NCI-H345 treated with DMSO at 0.1 percent for 48 hours (cell line): Measurements from ENCODE around the gene METTL13.
"Not testable (repeated sequence)": the region's sequence is repeated elsewhere in the genome, so short reads cannot be mapped to it uniquely, and the experiment has no call there.

Experiments used
- DNase-seq: peaks from one replicate; lab custom pipeline; 2025; ENCODE audit not compliant: unreplicated experiment; lab: John Stamatoyannopoulos, UW

The METTL13 gene

DNA sequence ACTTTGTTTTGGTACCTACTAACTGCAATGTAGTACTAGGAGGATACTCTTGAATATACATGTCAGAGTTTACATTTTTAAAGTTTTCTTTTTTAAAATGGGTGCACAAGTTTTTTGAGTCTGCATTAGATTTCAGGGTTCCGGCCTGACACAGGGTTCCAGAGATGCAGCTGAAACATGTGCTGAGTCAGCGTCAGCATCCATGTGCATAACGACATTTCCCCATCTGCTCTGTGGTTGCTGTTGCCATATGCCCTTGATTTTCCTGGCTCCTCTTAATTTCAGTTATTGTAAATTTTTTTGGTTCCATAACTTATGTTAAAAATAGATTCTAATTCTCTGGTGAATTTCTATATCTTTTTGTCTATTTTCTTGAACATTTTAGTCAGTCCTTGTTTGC, 12.3 kb upstream of the METTL13 start:
- DNase-seq: no peak

DNA sequence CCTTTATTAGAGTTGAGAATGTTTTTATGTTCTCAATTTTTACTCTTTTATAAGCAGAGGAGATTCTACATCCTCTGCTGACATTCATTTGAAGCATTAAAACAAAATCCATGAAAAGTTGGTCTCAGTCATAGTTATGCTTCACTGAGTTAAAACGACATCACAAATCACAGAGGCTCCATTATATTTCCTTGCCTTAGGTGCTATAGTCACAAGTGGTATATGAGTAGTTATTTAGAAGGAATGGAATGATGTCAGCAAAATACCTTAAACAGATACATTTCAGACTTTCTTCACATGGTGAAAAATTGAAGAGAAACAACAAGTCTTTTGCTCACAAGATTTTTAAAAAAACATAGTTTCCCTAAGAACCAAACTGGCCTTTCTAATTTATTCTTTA, 11.7 kb upstream of the METTL13 start:
- DNase-seq: no peak

DNA sequence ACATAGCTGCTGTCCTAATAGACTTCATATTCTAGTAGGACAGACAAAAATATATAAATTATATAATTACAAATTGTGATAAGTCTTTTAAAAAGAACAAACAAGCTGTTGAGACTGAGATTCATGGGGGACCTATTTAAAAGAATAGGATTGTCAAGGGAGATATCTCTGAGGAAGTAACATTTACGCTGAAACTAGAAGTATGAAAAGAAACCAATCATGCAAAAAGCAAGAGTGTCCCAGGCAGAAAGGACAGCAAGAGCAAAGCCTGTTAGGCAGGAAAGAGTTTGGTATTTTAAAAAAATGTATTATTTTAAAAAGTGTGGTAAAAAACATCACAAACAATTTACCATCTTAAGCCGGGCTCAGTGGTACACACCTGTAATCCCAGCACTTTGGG, 9.1 kb upstream of the METTL13 start:
- no peak for DNase-seq

DNA sequence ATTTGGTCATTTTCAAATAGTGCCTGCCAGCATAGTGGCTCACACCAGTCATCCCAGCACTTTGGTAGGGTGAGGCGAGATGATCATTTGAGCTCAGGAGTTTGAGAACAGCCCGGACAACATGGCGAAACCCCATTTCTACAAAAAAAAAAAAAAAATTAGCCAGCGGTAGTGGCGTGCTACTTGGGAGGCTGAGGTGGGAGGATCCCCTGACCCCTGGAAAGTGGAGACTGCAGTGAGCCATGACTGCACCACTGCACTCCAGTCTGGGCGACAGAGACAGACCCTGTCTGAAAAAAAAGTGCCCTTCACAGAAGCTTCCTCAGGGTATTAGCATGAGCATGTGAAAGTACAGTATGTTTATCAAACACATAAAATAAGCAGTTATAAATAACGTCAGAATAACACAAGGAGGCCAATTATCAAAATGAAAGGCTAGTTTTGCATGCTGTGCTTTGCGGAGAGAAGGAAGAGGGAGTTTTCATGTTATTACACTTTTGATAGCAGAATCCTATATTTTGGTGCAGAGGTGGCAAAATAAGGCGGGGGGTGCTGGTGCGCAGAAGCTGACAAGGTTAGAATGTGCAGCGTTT, 781 bp upstream of the METTL13 start:
- DNase-seq: no peak

DNA sequence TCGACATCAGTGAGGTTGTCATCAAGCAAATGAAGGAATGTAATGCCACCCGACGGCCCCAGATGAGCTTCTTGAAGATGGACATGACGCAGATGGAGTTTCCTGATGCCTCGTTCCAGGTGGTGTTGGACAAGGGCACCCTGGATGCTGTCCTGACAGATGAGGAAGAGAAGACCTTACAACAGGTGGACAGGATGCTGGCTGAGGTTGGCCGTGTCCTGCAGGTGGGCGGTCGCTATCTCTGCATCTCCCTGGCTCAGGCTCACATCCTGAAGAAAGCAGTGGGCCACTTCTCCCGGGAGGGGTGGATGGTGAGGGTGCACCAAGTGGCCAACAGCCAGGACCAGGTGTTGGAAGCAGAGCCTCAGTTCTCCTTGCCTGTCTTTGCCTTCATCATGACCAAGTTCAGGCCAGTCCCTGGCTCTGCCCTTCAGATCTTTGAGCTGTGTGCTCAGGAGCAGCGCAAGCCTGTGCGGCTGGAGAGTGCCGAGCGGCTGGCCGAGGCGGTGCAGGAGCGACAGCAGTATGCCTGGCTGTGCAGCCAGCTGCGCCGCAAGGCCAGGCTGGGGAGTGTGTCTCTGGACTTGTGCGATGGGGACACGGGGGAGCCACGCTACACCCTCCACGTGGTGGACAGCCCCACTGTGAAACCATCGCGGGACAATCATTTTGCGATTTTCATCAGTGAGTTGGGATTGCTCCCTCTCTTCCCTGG, 2.5 kb downstream of the METTL13 start:
- DNase-seq: no peak

DNA sequence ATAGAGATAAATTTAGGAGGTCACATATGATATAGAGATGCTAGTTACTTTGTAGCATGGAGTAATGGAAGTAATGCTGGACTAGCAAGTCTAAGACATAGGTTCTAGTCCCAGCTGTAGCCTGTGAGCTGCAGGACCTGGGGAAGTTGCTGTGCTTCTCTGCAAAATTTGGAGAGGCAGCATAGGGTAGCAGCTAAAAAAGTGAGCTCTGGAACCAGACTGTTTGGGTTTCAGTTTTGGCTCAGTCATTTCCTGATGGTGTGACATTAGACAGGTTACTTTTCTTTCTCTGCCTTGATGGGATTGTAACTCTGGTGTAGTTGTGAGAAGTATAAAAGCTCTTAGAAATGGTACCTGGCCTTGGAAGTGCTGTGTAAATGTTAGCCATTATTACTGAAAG, 3.3 kb downstream of the METTL13 start:
- DNase-seq: no peak

DNA sequence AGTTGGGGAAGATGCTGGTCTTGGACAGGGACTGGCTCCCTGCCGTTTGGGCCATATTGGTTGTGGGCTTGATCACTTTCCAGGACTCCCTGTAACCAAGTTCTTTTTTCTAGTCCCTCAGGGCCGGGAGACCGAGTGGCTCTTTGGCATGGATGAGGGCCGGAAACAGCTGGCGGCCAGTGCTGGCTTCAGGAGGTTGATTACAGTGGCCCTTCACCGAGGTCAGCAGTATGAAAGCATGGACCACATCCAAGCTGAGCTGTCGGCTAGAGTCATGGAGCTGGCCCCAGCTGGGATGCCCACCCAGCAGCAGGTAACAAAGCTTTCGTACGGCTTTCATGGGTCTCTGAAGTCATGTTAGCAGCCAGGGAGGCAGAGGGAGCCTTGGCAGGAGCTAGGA, 4.3 kb downstream of the METTL13 start:
- DNase-seq: no peak

DNA sequence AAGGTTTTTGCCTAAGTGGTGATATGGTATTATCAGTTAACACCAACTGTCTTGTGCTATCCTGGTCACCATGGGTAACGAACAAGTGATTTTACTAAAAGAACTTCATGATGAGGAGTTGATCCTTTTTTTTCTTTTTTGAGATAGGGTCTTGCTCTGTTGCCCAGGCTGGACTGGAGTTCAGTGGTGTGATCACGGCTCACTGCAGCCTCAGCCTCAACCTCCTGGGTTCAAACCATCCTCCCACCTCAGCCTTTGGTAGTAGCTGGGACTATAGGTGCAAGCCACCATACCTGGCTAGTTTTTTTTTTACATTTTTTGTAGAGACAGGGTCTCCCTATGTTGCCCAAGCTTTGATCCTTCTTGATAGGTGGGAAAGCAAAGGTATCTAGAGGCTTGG, 5.1 kb downstream of the METTL13 start:
- DNase-seq: no peak

DNA sequence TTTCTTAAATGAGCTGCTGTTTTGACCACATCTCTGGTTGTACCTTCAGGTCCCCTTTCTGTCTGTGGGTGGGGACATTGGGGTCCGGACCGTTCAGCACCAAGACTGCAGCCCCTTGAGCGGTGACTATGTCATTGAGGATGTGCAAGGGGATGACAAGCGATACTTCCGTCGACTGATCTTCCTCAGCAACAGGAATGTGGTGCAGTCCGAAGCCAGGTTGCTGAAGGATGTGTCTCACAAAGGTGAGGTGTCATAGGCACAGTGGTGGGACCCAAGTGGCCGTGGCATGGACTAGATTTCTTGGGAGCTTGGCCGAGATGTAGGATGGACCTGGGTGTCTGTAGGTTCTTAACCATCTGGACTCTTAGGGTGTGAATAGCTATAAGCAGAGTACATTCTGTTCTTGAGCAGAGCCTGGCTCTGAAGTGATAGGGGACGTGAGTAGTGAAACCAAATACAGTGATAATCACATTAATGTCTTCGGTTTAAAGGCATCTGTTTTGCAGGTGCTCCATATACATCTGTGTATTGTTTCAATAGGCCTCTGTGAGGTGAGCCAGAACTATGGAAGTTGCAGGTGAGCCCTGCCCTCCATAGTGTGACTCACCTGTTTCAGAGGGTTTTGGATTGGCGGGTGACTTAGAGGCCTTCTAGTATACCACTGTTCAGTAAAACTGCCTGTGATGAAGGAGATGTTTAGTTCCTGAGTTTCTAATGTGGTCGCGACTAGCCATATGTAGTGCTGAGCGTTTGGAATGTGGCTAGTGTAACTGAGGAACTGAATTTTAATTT, 6.4 kb downstream of the METTL13 start:
- no peak for DNase-seq

DNA sequence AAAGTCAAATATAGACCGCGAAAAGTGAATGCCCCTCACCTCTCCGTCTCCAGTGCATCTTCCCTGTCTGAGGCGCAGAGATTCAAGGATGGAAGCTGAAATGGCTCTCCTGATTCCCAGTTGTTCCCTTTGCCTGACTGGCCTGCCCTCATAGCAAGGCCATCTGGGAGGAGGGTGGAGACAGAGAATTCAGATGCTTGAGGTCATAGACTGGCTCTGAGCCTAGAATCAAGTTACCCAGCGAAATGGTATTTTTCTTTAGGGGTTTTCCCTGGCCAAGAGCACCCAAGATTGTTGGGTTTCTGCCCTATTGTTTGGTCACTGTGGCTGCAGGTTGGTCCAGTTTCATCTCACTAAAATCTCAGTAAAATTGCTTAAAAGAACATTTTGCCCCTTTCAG, 7.2 kb downstream of the METTL13 start:
- no peak for DNase-seq

DNA sequence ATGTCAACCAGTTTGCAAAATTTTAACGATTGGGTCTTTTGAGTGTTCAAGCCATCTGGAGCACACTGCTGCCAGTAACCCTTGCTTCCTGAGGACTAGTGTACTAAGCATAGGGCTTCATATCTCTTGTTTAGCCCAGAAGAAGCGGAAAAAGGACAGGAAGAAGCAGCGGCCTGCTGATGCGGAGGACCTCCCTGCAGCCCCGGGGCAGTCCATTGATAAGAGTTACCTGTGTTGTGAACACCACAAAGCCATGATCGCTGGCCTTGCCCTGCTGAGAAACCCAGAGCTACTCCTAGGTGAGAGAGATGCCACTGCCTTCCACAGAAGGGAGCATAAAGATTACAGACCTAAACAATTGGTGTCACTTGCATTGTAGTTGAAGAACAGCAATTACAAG, 8.9 kb downstream of the METTL13 start:
- no peak for DNase-seq

DNA sequence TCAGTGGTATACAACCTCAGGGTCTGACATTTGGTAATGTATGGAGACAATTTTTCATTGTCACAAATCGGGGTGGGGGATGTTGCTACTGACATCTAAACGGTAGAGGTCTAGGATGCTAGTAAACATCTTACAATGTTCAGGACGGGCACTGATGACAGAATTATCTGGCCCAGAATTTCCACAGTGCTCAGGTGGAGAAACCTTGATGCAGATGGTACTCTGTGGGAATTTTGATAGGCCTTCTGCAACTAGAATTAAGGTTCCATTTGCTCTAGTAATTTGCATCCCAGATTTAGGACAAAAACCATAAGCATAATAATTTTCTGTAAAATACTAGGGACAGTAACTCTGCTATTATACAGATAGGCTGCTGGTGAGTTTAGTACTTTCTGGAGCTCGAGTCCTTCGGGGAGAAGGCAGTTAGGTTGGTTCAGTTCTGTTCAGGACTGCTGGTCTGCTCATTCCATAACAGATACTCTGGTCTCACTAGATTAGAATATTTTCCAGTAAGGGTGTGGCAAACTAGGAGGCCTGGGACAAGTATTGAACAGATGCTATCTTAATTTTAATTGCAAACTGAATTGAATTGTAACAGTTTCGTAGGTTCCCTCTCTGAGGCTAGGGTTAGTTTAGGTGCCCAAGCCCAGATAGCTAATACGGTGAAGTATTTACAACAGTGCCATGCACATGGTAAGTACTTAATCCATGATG, 11.4 kb downstream of the METTL13 start:
- no peak for DNase-seq

DNA sequence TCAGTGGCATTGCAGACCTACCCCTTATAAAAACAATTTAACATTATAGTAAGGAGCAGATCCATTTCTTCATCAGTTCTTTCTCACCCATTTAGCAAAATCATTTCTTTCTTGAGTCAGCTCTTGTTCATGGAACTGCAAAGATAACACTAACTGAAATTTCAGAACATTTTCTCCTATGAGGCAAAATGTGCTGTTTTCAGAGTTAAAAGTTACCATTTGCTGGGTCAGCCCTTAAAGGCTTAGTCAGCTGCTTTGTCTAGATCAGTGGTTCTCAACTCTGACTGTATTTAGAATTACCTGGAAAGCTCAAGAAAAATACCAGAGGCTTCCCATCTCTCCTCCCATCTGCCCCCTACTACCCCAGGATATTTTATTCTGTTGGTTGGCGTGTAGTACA, 12.2 kb downstream of the METTL13 start:
- no peak for DNase-seq

DNA sequence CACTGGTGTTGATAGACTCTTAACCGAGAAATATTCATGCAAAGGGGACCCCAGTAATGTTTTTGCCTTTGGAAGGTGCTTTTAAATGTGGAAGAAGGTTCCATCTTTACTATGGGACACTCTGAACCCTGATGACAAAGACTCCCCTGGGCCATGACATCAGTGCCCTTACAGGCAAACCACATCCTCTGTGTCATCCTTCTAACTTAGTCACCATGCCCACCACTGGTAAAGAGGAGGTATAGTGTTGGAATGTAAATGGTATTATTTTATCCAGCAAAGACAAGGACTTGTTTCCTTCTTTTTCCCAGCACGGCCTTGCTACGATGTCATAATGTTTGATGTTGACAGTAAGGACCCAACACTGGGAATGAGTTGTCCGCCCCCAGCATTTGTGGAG, 12.6 kb downstream of the METTL13 start:
- DNase-seq: no peak

DNA sequence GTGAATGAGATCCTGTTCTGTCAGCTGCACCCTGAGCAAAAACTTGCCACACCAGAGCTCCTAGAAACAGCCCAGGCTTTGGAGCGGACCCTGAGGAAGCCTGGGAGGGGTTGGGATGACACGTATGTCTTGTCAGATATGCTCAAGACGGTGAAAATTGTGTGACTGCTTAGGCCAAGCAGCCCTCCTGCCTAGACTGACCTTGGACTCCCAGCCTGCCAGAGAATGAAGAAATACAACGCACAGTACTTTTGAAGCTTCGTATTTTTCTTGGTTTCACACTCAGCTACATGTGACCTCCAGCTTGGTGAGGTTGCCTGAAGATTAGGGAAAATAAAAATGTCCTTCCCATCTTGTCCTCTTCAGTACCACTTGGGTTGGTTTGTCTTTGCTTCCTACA, 15.1 kb downstream of the METTL13 start:
- DNase-seq: no peak

DNA sequence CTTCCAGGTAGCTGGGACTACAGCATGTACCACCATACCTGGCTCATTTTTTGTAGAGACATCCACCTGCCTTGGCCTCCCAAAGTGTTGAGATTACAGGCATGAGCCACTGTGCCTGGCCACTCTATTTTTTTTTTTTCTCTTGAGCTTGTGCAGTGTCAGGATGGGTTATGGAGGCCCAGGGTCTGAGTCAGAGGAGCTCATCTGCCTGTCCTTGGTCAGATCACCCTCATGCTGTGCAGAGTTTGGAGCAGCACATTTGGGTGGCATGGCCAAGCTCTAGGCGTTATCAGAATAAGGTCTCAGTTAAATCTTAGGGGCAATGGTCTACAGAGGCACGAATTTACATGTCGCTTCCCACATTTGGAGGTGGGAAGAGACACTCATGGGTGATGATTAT, 16.9 kb downstream of the METTL13 start:
- no peak for DNase-seq

DNA sequence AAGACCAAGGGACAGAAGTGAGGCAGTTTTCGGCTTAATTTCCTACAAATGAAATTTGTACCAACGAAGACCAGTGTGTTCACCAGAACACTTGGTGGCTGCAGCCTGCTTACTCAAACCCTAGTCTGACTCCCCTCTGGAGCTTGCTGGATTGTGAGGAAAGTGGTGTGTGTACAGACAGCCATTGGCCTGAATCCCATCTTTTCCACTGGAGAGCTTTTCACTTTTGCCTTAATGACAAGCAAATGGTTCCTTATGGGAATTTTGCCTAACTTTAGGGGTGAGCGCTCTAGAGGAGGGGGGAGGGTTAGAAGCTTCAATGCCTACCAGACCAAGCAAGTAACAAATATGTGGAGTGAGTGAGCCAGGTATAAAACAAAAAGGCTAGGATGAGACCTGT, 17.3 kb downstream of the METTL13 start:
- DNase-seq: no peak

DNA sequence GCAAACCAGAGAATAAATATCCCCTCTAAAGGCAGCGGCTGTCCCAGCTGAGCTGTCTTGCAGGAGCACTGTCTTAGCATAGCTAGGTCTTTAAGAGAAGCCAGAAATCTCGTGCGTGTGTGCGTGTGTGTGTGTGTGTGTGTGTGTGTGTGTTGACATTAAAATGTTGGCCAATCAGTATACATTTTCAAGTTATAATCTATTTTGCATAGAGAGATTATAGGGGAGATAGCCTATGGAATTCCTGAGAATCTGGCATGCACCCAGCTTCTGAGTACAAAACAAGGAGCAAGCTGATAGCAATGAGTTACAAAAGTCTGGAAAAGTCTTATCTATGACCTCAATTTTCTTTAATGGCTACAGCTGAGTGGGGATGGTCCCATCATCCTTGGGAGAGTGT, 17.7 kb downstream of the METTL13 start:
- DNase-seq: no peak

DNA sequence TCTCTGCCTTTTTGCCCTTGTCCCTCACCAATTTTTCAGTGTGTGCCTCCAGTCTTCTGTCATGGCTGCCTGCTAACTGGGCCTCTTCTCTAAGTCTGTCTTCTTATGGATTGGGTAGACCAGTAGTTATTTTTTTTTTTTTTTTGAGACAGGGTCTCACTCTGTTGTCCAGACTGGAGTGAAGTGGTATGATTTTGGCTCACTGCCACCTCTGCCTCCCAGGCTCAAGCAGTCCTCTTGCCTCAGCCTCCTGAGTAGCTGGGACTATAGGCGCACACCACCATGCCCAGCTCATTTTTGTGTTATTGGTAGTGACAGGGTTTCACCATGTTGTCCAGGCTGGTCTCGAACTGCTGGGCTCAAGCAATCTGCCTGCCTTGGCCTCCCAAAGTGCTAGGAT, 18.2 kb downstream of the METTL13 start:
- DNase-seq: not testable (repeated sequence)

DNA sequence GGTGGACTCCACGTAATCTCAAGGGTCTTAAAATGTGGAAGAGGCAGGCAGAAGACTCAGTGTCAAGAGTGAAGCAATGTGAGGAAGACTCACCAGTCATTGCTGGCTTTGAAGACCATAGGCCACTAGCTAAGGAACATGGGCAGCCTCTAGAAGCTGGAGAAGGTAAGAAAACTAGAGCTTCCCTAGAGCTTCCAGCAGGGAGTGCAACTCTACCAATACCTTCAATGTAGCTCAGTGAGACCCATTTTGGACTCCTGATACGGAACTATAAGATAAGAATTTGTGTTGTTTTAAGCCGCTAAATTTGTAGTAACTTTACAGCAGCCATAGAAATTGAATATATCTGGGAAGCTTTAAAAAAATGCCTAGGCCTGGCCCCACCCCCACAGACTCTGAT, 18.9 kb downstream of the METTL13 start:
- DNase-seq: no peak

DNA sequence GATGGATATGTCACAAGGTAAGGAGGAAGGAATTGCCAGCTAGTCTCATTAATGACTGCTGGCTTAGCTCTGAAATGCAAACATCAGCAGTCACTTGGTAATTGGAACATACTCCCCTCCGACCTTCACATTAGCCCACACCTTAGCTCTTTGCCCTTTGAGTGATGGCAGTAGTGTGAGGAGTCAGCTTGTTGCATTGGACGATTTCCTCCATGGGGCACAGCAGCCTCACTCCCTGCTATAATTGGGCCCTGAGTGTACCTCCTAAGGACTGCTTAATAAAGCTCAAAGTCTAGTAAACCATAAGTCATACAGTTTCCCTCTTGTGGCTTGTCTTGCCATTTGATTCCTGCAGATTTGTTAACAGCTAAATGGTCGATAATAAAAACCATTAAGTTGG, 19.4 kb downstream of the METTL13 start:
- no peak for DNase-seq

DNA sequence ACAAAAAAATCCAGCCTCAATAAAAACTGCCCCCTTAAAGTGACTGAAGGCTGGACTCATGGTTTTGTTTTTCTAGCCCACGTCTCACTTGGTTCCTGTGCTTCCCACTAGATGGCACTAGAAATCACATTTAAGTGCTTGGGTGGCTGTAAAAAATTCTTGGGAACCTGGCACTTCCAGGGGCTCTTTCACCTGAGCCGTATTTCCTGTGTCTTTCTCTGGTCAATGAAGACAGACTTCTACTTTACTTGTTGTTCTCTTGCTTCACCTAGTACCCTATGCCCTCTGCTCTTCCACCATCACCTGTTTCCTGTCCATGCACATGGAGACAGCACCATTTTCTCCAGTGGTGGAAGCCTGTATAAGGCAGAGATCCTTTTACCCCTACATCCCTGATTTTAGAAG, 20.0 kb downstream of the METTL13 start:
- peak; percentile 26 for DNase-seq
